Activated naive CD4-positive, alpha-beta T cell treated with anti-CD3 and anti-CD28 coated beads, Interleukin-2, amount 10 ng/mL, durations not matched to agents 7 days and 5 days (primary cell): Measurements from ENCODE around the gene PTGES2.
"Not testable (repeated sequence)": the region's sequence is repeated elsewhere in the genome, so short reads cannot be mapped to it uniquely, and the experiment has no call there.

Experiments
- CTCF ChIA-PET: fragments of 350-600 bp; sonication (Branson Sonifier 250); formaldehyde crosslinking; loops from one replicate; lab custom pipeline; 2021; ENCODE audit warnings: antibody characterized with exemption; lab: Charles Lee
- DNase-seq: peaks from one replicate; pipeline ENCODE4 v3.0.0-alpha.2; 2020
- H3K27ac Mint-ChIP-seq: one replicate; pipeline ENCODE4 v1.8.0; 2021; ENCODE audit warnings: mild to moderate bottlenecking, moderate library complexity, mixed read lengths
- H3K27me3 Mint-ChIP-seq: one replicate; pipeline ENCODE4 v1.8.0; 2021; ENCODE audit warnings: mild to moderate bottlenecking, mixed read lengths
- H3K36me3 Mint-ChIP-seq: one replicate; pipeline ENCODE4 v1.8.0; 2021; ENCODE audit warnings: mixed read lengths
- H3K4me1 Mint-ChIP-seq: one replicate; pipeline ENCODE4 v1.8.0; 2021; ENCODE audit warnings: mixed read lengths
- H3K4me3 Mint-ChIP-seq: one replicate; pipeline ENCODE4 v1.8.0; 2021; ENCODE audit warnings: mild to moderate bottlenecking, moderate library complexity, mixed read lengths
- H3K9me3 Mint-ChIP-seq: one replicate; pipeline ENCODE4 v1.8.0; 2021; ENCODE audit warnings: mixed read lengths

Gene PTGES2

DNA sequence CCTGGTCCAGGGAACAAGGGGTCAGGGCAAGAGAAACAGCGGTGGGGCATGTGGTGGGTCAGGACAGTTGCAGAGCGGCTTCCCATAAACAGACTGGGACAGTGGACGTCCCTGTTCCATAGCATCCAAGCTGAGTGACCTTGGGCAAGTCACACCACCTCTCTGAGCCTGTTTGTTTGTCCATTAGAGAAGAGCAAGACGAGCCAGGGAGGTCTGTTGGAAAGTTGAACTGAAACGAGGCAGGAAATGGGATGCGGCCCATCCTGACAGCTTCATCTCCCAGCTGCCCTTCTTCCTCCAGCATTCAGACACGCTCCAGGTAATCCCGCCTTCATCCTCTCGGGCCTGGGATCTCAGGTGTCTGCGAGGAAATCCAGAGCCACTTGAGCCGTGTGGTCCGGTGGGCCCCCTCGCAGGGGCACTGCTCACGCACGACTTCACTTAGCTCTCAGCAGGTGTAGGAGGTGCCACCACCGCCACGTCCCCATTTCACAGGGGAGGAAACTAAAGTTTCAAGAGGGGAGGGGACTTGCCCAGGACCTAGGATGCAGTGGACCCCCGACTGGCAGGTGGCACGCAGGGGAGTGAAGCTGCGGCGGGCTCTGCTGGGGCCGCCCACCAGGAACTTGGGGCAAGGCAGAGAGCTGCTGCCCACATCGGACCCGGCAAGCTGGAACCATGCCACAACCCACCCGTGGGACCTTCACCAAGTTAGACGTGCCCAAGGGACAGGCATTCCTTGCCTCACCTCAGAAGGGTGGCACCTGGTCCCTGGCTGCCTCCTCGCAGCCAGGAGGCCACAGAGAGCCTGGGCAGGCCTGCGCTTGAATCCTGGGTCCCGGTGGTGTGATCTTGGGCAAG lies 13.0 kb downstream of the PTGES2 start:
- Mint-ChIP-seq H3K4me3 (no peak overlapping the region), H3K4me1 (peaks cover 8% of the 10 kb centered on the region), H3K27me3 (no peaks in the 10 kb centered on the region), H3K27ac (no peak overlapping the region), H3K9me3 (no peaks in the 10 kb centered on the region), H3K36me3 (peaks cover 10% of the 10 kb centered on the region)
- no peak for DNase-seq
- CTCF ChIA-PET = interaction anchor here (1.3 to 1.6 kb wide), 4 partner anchors 10 to 171 kb away, joined by 3 to 6 read pairs (median 5); no protein-coding TSS in a partner anchor

- Mint-ChIP-seq H3K4me1 (peaks cover 8% of the 10 kb centered on the region), H3K36me3 (peaks cover 12% of the 10 kb centered on the region), H3K4me3 (no peak overlapping the region), H3K9me3 (no peaks in the 10 kb centered on the region), H3K27me3 (no peaks in the 10 kb centered on the region), H3K27ac (peak overlapping the region; percentile 3)
- CTCF ChIA-PET = interaction anchor here (1.4 to 1.6 kb wide), 2 partner anchors 11 to 16 kb away, joined by 5 read pairs; no protein-coding TSS in a partner anchor
- no peak for DNase-seq
These were observed 13.8 kb downstream of the PTGES2 start for GRCh38 chr9:128113526-128114325.

- CTCF ChIA-PET = interaction anchor here (1.5 kb wide), 1 partner anchor 13 kb away, joined by 6 read pairs; no protein-coding TSS in a partner anchor
- not testable (repeated sequence) for H3K4me3 Mint-ChIP-seq, DNase-seq, H3K9me3 Mint-ChIP-seq, H3K4me1 Mint-ChIP-seq, H3K27ac Mint-ChIP-seq, H3K27me3 Mint-ChIP-seq
- H3K36me3 Mint-ChIP-seq = peaks cover 21% of the 10 kb centered on the region
These were observed 15.8 kb downstream of the PTGES2 start for GRCh38 chr9:128111726-128112125.

- Mint-ChIP-seq H3K36me3 (peaks cover 30% of the 10 kb centered on the region), H3K4me3 (no peak overlapping the region), H3K9me3 (no peaks in the 10 kb centered on the region), H3K27ac (peak overlapping the region; percentile 33), H3K27me3 (no peaks in the 10 kb centered on the region), H3K4me1 (peaks cover 13% of the 10 kb centered on the region)
- CTCF ChIA-PET = interaction anchor here (1.0 to 5.3 kb wide), 3 partner anchors 9 to 37 kb away, joined by 3 to 26 read pairs (median 3); no protein-coding TSS in a partner anchor
- DNase-seq = no peak
These were observed 18.3 kb downstream of the PTGES2 start for GRCh38 chr9:128109050-128109709.

DNA sequence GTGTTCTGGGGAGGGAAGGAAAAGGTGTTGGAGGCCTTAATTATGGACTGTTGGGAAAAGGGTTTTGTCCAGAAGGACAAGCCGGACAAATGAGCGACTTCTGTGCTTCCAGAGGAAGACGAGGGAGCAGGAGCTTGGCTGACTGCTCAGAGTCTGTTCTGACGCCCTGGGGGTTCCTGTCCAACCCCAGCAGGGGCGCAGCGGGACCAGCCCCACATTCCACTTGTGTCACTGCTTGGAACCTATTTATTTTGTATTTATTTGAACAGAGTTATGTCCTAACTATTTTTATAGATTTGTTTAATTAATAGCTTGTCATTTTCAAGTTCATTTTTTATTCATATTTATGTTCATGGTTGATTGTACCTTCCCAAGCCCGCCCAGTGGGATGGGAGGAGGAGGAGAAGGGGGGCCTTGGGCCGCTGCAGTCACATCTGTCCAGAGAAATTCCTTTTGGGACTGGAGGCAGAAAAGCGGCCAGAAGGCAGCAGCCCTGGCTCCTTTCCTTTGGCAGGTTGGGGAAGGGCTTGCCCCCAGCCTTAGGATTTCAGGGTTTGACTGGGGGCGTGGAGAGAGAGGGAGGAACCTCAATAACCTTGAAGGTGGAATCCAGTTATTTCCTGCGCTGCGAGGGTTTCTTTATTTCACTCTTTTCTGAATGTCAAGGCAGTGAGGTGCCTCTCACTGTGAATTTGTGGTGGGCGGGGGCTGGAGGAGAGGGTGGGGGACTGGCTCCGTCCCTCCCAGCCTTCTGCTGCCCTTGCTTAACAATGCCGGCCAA lies 19.1 kb downstream of the PTGES2 start:
- Mint-ChIP-seq H3K27me3 (no peaks in the 10 kb centered on the region), H3K36me3 (peaks cover 33% of the 10 kb centered on the region), H3K4me3 (no peak overlapping the region), H3K9me3 (no peaks in the 10 kb centered on the region), H3K27ac (no peak overlapping the region), H3K4me1 (peaks cover 20% of the 10 kb centered on the region)
- CTCF ChIA-PET = interaction anchor here (1.0 to 5.3 kb wide), 3 partner anchors 9 to 36 kb away, joined by 3 to 26 read pairs (median 3); no protein-coding TSS in a partner anchor
- no peak for DNase-seq

GRCh38 chr9:128107468-128108268 lies 19.9 kb downstream of the PTGES2 start:
- H3K36me3 Mint-ChIP-seq = peaks cover 38% of the 10 kb centered on the region

DNA sequence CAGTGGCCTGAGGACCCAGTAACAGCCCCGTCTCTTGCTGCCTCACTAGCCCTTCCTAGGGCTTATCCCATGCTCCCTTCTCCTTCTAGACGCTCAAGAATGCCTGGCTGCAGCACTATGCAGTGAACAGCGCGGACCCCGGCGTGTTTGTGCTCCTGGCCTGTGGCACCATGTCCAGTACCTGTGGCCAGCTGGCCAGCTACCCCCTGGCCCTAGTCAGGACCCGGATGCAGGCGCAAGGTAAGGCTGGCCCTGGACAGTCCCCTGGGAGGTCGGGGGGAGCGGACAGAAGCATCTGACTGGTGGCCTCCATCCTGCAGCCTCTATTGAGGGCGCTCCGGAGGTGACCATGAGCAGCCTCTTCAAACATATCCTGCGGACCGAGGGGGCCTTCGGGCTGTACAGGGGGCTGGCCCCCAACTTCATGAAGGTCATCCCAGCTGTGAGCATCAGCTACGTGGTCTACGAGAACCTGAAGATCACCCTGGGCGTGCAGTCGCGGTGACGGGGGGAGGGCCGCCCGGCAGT lies 20.5 kb downstream of the PTGES2 start:
- no peak for DNase-seq
- Mint-ChIP-seq H3K36me3 (peaks cover 44% of the 10 kb centered on the region), H3K27ac (no peak overlapping the region), H3K4me1 (peaks cover 35% of the 10 kb centered on the region), H3K9me3 (no peaks in the 10 kb centered on the region), H3K27me3 (no peaks in the 10 kb centered on the region), H3K4me3 (no peak overlapping the region)
- CTCF ChIA-PET = interaction anchor here (0.8 to 5.3 kb wide), 2 partner anchors 9 to 11 kb away, joined by 3 to 26 read pairs; no protein-coding TSS in a partner anchor

More at GRCh38 chr9:128107468-128108268, 19.9 kb downstream of the PTGES2 start:
- DNase-seq = no peak
- H3K27me3 Mint-ChIP-seq = no peaks in the 10 kb centered on the region
- H3K27ac Mint-ChIP-seq = no peak overlapping the region
- CTCF ChIA-PET = interaction anchor here (0.8 to 5.3 kb wide), 3 partner anchors 9 to 35 kb away, joined by 3 to 26 read pairs (median 3); no protein-coding TSS in a partner anchor
- no peaks in the 10 kb centered on the region for H3K9me3 Mint-ChIP-seq
- peaks cover 28% of the 10 kb centered on the region for H3K4me1 Mint-ChIP-seq
- no peak overlapping the region for H3K4me3 Mint-ChIP-seq

DNA sequence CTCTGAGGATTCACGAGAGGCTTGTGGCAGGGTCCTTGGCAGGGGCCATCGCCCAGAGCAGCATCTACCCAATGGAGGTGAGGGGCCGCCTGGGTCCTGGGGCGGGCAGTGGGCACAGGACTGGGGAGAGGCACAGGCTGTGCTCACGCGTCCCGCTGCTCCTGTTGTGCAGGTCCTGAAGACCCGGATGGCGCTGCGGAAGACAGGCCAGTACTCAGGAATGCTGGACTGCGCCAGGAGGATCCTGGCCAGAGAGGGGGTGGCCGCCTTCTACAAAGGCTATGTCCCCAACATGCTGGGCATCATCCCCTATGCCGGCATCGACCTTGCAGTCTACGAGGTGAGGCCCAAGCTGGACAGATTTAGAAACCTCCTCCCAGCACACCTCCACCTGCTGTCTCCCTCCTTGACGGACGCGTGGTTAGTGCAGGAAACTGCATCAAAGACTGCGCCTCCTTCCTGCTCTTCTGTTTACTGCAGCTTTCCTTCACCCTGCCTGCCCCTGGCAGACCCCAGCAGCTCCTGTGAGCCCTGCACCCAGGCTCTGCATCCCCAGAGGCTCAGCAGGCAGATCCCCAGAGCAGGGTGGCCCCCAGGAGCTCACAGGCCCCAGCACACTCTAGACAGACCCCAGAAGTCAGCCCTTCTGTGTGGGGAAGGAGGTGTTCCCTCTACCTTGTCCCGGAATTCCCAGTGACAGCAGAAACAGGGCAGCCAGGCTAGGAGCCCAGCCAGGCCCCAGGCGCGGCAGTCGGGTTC lies 21.2 kb downstream of the PTGES2 start:
- Mint-ChIP-seq H3K4me3 (no peak overlapping the region), H3K36me3 (peaks cover 49% of the 10 kb centered on the region), H3K9me3 (no peaks in the 10 kb centered on the region), H3K27ac (peak overlapping the region; percentile 52), H3K27me3 (no peaks in the 10 kb centered on the region), H3K4me1 (peaks cover 37% of the 10 kb centered on the region)
- DNase-seq = no peak
- CTCF ChIA-PET = interaction anchor here (5.3 kb wide), 1 partner anchor 11 kb away, joined by 26 read pairs; no protein-coding TSS in a partner anchor

DNA sequence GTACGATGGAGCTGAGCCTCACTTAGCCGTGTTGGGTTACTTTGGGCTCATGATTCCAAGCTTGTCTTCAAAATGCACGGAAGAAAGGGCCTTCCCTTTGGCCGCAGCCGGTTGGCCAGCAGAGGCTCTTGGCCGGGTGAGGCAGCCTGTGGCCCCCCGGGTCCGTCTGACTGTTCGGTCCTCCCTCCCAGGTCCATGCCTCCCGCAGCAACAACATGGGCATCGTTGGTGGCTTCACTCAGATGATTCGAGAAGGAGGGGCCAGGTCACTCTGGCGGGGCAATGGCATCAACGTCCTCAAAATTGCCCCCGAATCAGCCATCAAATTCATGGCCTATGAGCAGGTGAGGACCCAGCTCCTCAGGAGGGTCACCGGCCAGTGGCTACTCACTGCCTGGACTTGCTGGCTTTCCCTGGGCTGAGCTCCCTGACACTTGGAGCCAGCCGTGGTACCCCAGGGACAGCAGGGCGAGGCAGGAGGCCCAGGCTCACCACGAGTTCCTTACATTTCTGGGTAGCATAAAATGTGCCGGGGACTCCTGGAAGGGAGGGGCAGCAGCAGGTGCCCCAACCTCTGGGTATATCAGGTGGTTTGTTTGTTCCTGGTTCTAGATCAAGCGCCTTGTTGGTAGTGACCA lies 21.9 kb downstream of the PTGES2 start:
- H3K27ac Mint-ChIP-seq = no peak overlapping the region
- no peaks in the 10 kb centered on the region for H3K9me3 Mint-ChIP-seq
- peaks cover 44% of the 10 kb centered on the region for H3K4me1 Mint-ChIP-seq
- no peak overlapping the region for H3K4me3 Mint-ChIP-seq
- H3K27me3 Mint-ChIP-seq = no peaks in the 10 kb centered on the region
- DNase-seq = no peak
- CTCF ChIA-PET = interaction anchor here (2.0 to 5.3 kb wide), 2 partner anchors 12 to 33 kb away, joined by 8 to 26 read pairs; no protein-coding TSS in a partner anchor
- H3K36me3 Mint-ChIP-seq = peaks cover 55% of the 10 kb centered on the region

GRCh38 chr9:128104171-128104618 lies 23.3 kb downstream of the PTGES2 start:
- Mint-ChIP-seq H3K9me3 (no peaks in the 10 kb centered on the region), H3K36me3 (peaks cover 51% of the 10 kb centered on the region), H3K27me3 (no peaks in the 10 kb centered on the region), H3K4me3 (no peak overlapping the region), H3K27ac (no peak overlapping the region), H3K4me1 (peaks cover 58% of the 10 kb centered on the region)
- no peak for DNase-seq
- CTCF ChIA-PET = interaction anchor here (1.1 to 5.3 kb wide), 6 partner anchors 11 to 32 kb away, joined by 4 to 26 read pairs (median 4); no protein-coding TSS in a partner anchor

DNA sequence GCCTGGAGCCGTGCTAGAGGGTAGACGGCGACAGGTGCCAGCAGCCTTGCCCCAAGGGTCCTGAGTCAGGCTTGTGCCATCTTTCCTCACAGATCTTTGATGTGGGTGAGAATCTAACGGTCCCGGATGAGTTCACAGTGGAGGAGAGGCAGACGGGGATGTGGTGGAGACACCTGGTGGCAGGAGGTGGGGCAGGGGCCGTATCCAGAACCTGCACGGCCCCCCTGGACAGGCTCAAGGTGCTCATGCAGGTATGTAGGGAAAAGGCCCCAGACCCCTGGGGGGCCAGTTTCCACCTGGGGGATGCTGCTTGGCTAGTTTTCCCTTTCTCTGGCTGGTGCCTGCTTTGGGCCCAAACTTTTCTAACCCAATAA lies 24.0 kb downstream of the PTGES2 start:
- no peaks in the 10 kb centered on the region for H3K27me3 Mint-ChIP-seq
- CTCF ChIA-PET = interaction anchor here (0.7 to 5.3 kb wide), 12 partner anchors 10 to 149 kb away, joined by 3 to 26 read pairs (median 4); no protein-coding TSS in a partner anchor
- H3K4me3 Mint-ChIP-seq = no peak overlapping the region
- H3K27ac Mint-ChIP-seq = peak overlapping the region; percentile 58
- H3K9me3 Mint-ChIP-seq = no peaks in the 10 kb centered on the region
- H3K4me1 Mint-ChIP-seq = peaks cover 65% of the 10 kb centered on the region
- DNase-seq = peak; percentile 68
- H3K36me3 Mint-ChIP-seq = peaks cover 51% of the 10 kb centered on the region
